Neuronal stem cell (in vitro differentiated cells): Measurements from ENCODE around the gene IFITM2.

Source experiments
- DNase-seq: peaks from one replicate; pipeline ENCODE4 v3.0.0-alpha.2; 2013; ENCODE audit warnings: low spot score
- H2AFZ ChIP-seq: one replicate; pipeline ENCODE4 v1.6.1; 2013; ENCODE audit warnings: mild to moderate bottlenecking, low read length, inconsistent platforms
- H2AK5ac ChIP-seq: 2 replicates; pipeline ENCODE4 v1.6.1; 2013; ENCODE audit warnings: low read depth, mild to moderate bottlenecking, inconsistent platforms, low read length, moderate library complexity, mixed read lengths
- H2BK120ac ChIP-seq: 2 replicates; pipeline ENCODE4 v1.6.1; 2013; ENCODE audit warnings: low read depth, mild to moderate bottlenecking, inconsistent platforms, low read length, moderate library complexity, mixed read lengths
- H2BK12ac ChIP-seq: one replicate; pipeline ENCODE4 v1.6.1; 2013; ENCODE audit warnings: low read length, inconsistent platforms
- H2BK15ac ChIP-seq: 2 replicates; pipeline ENCODE4 v1.6.1; 2013; ENCODE audit warnings: mild to moderate bottlenecking, low read length, inconsistent platforms, mixed read lengths
- H2BK5ac ChIP-seq: one replicate; pipeline ENCODE4 v1.6.1; 2013; ENCODE audit warnings: inconsistent platforms, mild to moderate bottlenecking, low read length, moderate library complexity
- H3K14ac ChIP-seq: one replicate; pipeline ENCODE4 v1.6.1; 2013; ENCODE audit warnings: low read length, inconsistent platforms
- H3K18ac ChIP-seq: 2 replicates; pipeline ENCODE4 v1.6.1; 2013; ENCODE audit warnings: low read length, inconsistent platforms
- H3K23ac ChIP-seq: 2 replicates; pipeline ENCODE4 v1.6.1; 2013; ENCODE audit warnings: low read depth, mild to moderate bottlenecking, mixed read lengths, low read length, inconsistent platforms; ENCODE audit not compliant: poor library complexity
- H3K27ac ChIP-seq: replicated peaks from 3 replicates; pipeline ENCODE4 v1.5.1; 2013; ENCODE audit warnings: low read length, inconsistent platforms
- H3K27me3 ChIP-seq, 3 experiments: 2 replicates each; pipeline ENCODE4 v1.6.1; 2013; ENCODE audit warnings: low read length in 3 of 3, mild to moderate bottlenecking in 2 of 3, inconsistent platforms in 1 of 3, low read depth in 1 of 3, mixed read lengths in 1 of 3, moderate library complexity in 1 of 3; ENCODE audit not compliant: control insufficient read depth in 3 of 3, insufficient read depth in 3 of 3
- H3K36me3 ChIP-seq, 2 donors: replicated peaks in 1 of 2; 2 replicates each; pipeline ENCODE4 v1.6.1; 2013; ENCODE audit warnings: low read length in 2 of 2; ENCODE audit not compliant: control insufficient read depth in 2 of 2, insufficient read depth in 2 of 2
- H3K4ac ChIP-seq: 2 replicates; pipeline ENCODE4 v1.6.1; 2013; ENCODE audit warnings: inconsistent platforms, mild to moderate bottlenecking, low read length, moderate library complexity
- H3K4me1 ChIP-seq, 2 donors: 1 replicate in 1 of 2; 2 replicates in 1 of 2; pipeline ENCODE4 v1.6.1; 2013; ENCODE audit warnings: low read length in 2 of 2, low read depth in 1 of 2; ENCODE audit not compliant: control insufficient read depth in 2 of 2, insufficient read depth in 1 of 2
- H3K4me2 ChIP-seq: one replicate; pipeline ENCODE4 v1.6.1; 2013; ENCODE audit warnings: mild to moderate bottlenecking, low read length, inconsistent platforms; ENCODE audit not compliant: insufficient read depth, poor library complexity, severe bottlenecking
- H3K4me3 ChIP-seq, 2 donors: 2 replicates each; pipeline ENCODE4 v1.5.1; 2013; ENCODE audit warnings: low read length in 2 of 2, mild to moderate bottlenecking in 2 of 2, inconsistent platforms in 1 of 2, moderate library complexity in 1 of 2
- H3K79me1 ChIP-seq: one replicate; pipeline ENCODE4 v1.6.1; 2013; ENCODE audit warnings: low read depth, mild to moderate bottlenecking, inconsistent platforms, low read length, moderate library complexity
- H3K9ac ChIP-seq: one replicate; pipeline ENCODE4 v1.6.1; 2013; ENCODE audit warnings: mild to moderate bottlenecking, low read depth, low read length, inconsistent platforms; ENCODE audit not compliant: poor library complexity
- H3K9me3 ChIP-seq, 2 donors: replicated peaks in 1 of 2; 2 replicates each; pipeline versions ENCODE3 to v1.6.1; 2013; ENCODE audit warnings: low read length in 2 of 2, mild to moderate bottlenecking in 2 of 2, inconsistent platforms in 1 of 2, low read depth in 1 of 2, mixed read lengths in 1 of 2, moderate library complexity in 1 of 2; ENCODE audit not compliant: control insufficient read depth in 2 of 2, insufficient read depth in 1 of 2
- H4K8ac ChIP-seq: one replicate; pipeline ENCODE4 v1.6.1; 2013; ENCODE audit warnings: low read depth, mild to moderate bottlenecking, inconsistent platforms, low read length, moderate library complexity
- H4K91ac ChIP-seq: one replicate; pipeline ENCODE4 v1.6.1; 2013; ENCODE audit warnings: low read length, low read depth, mild to moderate bottlenecking, inconsistent platforms; ENCODE audit not compliant: poor library complexity
- WGBS, 2 donors: extraction: QIAGEN DNeasy Blood & Tissue Kit; methylation state at CpG; one replicate each; pipeline ENCODE4 v1.1.7; 2013; ENCODE audit warnings: missing lambda C conversion rate in 2 of 2, mixed read lengths in 1 of 2; ENCODE audit not compliant: insufficient read length in 2 of 2, insufficient replicate concordance in 1 of 2; ENCODE audit errors: extremely low coverage in 2 of 2; 5-methylcytosine and 5-hydroxymethylcytosine counted together

IFITM2 gene

GRCh38 chr11:352456-353031, 44.9 kb downstream of the IFITM2 start:
- Histone ChIP-seq H3K18ac (no peak overlapping the region), H4K91ac (no peak overlapping the region), H3K4me3 (no peak overlapping the region), H3K36me3 (peaks cover 0 to 11% of the 10 kb centered on the region in 2 donors), H2BK5ac (no peak overlapping the region), H3K14ac (no peak overlapping the region), H3K79me1 (peaks cover 4% of the 10 kb centered on the region), H2AFZ (no peak overlapping the region), H3K4me2 (no peak overlapping the region), H3K4me1 (peaks cover 6 to 11% of the 10 kb centered on the region in 2 donors), H3K27ac (no peak overlapping the region), H2BK120ac (no peak overlapping the region), H3K9ac (no peak overlapping the region), H2AK5ac (peak overlapping the region; percentile 1), H3K27me3 (no peaks in the 10 kb centered on the region), H3K23ac (no peak overlapping the region), H3K4ac (no peak overlapping the region), H2BK15ac (no peak overlapping the region), H3K9me3 (peaks cover 2 to 13% of the 10 kb centered on the region in 2 donors), H4K8ac (no peak overlapping the region), H2BK12ac (no peak overlapping the region)
- no peak for DNase-seq
- WGBS, 2 donors = no CpG with 5 or more reads among the region's 12 CpGs

GRCh38 chr11:353179-353873, 45.7 kb downstream of the IFITM2 start:
- H3K14ac ChIP-seq = no peak overlapping the region
- H3K18ac ChIP-seq = no peak overlapping the region
- no peak overlapping the region for H3K23ac ChIP-seq
- no peak overlapping the region for H2AK5ac ChIP-seq
- no peak overlapping the region for H4K8ac ChIP-seq
- H3K4me2 ChIP-seq = no peak overlapping the region
- H2BK15ac ChIP-seq = peak overlapping the region; percentile 79
- H3K9ac ChIP-seq = no peak overlapping the region
- H2BK12ac ChIP-seq = no peak overlapping the region
- no peak overlapping the region for H3K4me3 ChIP-seq
- no peaks in the 10 kb centered on the region for H3K27me3 ChIP-seq
- peaks cover 6 to 12% of the 10 kb centered on the region in 2 donors for H3K4me1 ChIP-seq
- H3K9me3 ChIP-seq = peaks cover 2 to 16% of the 10 kb centered on the region in 2 donors
- peak overlapping the region; percentile 64 for H2AFZ ChIP-seq
- no peak overlapping the region for H3K4ac ChIP-seq
- no peak for DNase-seq
- no peak overlapping the region for H4K91ac ChIP-seq
- H3K36me3 ChIP-seq = peaks cover 0 to 11% of the 10 kb centered on the region in 2 donors
- no peak overlapping the region for H2BK120ac ChIP-seq
- H3K27ac ChIP-seq = no peak overlapping the region
- H2BK5ac ChIP-seq = no peak overlapping the region
- peaks cover 4% of the 10 kb centered on the region for H3K79me1 ChIP-seq
- WGBS, 2 donors = no CpG with 5 or more reads among the region's 16 CpGs

- Histone ChIP-seq H3K4me1 (peaks cover 6 to 12% of the 10 kb centered on the region in 2 donors), H3K36me3 (peaks cover 0 to 11% of the 10 kb centered on the region in 2 donors), H2BK15ac (peak overlapping the region; percentile 98), H2AFZ (peak overlapping the region; percentile 65), H2BK120ac (peak overlapping the region; percentile 97), H2AK5ac (peak overlapping the region; percentile 80), H4K91ac (peak overlapping the region; percentile 73), H3K4ac (peak overlapping the region; percentile 86), H3K27me3 (no peaks in the 10 kb centered on the region), H2BK5ac (peak overlapping the region; percentile 97), H2BK12ac (peak overlapping the region; percentile 98), H3K4me2 (peak overlapping the region; percentile 58), H3K4me3 (peak overlapping the region; percentile 20 to 63), H3K23ac (peak overlapping the region; percentile 82), H3K18ac (peak overlapping the region; percentile 99), H3K14ac (peak overlapping the region; percentile 43), H3K27ac (peak overlapping the region; percentile 97), H3K79me1 (peaks cover 4% of the 10 kb centered on the region), H4K8ac (no peak overlapping the region), H3K9me3 (peaks cover 11 to 23% of the 10 kb centered on the region in 2 donors), H3K9ac (peak overlapping the region; percentile 92)
- DNase-seq = peak; percentile 93
- no CpG with 5 or more reads among the region's 76 CpGs for WGBS, 2 donors
Observed at GRCh38 chr11:355581-356458, 48.2 kb downstream of the IFITM2 start.
